ENCODE results near the gene CPE.

Gene CPE

GRCh38 chr4:165367040-165367439 lies 11.8 kb upstream of the CPE start:
- DNase-seq (ENCODE audit: low spot score) = no peak

DNA sequence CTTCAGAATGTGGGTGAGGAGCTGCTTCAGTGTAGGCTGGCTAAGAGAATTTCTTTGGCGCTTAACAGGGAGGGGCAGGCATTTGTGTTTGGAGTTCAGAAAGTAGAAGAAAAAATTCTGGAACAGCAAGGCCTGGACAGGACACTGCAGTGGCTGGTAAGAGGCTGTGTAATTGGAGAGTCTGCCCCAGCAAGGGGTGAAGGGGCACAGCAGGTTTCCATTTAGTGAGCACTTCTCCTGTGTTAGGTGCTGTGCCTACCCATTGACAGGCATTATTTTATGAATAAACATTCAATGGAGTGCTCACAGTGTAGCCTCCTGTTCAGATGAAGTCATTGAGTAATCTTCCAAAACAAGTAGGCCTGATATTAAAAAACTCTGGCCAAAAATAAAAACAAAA lies 10.7 kb upstream of the CPE start:
- peak; percentile 30 for DNase-seq (ENCODE audit: low spot score)

DNA sequence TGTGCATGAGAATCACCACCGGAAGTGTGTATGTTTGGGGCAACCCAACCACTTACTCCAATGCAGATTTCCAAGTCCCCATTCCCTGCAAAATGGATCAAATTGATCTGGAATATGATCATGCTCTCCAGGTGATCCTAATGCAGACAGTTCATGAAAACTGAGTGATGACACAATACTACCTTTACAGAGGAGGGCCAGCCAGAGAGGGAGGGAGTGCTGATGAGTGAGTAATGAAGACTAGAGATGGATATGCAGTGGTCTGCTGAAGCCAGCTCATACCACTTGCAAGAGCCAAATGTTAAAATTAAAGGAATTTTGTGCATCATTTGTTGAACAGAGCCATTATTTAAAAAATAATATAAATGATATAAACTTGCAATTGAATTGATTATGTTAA lies 10.2 kb upstream of the CPE start:
- no peak for DNase-seq (ENCODE audit: low spot score)

- DNase-seq (ENCODE audit: low spot score) = no peak
Measured at GRCh38 chr4:165369522-165369921, 9.3 kb upstream of the CPE start.

DNA sequence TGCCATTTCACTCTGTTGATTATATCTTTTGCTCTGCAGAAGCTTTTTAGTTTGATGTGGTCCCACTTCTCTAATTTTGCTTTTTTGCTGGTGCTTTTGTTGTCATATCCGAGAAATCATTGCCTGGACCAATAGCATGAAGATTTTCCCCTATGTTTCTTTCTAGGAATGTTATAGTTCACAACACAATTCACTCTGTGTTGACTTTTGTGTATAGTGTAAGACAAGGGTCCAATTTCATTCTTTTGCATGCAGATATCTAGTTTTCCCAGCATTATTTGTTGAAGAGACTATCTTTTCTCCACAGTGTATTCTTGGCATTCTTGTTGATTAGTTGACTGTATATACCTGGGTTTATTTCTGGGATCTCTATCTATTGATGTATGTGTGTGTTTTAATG lies 8.3 kb upstream of the CPE start:
- no peak for DNase-seq (ENCODE audit: low spot score)

- no peak for DNase-seq (ENCODE audit: low spot score)
Measured at GRCh38 chr4:165375465-165375864, 3.3 kb upstream of the CPE start.

DNA sequence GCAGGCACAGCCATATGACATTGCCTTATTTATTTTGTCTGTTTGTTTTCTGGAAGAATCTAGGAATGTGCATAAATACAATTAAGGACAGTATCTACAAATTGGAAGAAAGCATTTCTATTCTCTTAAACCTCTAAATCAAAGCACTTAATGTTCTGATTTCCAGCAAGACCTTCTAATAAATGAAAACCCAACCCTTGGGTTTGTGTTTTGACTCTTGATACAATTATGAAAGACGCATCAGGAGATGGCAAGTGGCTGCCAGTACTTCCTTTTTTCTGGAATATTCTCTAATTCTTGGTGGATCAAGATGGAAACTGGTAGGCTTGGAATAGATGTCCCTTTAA lies 437 bp upstream of the CPE start:
- DNase-seq (ENCODE audit: low spot score) = no peak

DNA sequence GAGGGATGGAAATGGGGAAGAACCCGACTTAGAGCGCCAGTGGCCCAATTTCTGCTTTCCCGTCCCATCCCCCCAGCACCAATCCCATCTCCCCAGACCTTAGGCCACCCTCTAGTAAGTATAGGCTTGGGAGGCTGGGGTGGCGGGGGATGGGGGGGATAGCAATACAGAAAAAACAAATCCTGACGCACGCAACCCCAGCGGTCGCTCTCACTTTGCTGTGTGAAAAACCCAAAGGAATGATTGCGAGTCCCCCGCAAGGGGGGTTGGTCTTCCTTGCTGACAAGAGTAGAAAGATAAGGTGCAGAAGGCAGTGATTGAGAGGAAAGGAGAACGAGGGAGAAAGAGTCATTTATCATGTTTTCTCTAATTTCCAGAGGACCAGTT lies 863 bp downstream of the CPE start:
- DNase-seq (ENCODE audit: low spot score) = peak; percentile 50

DNA sequence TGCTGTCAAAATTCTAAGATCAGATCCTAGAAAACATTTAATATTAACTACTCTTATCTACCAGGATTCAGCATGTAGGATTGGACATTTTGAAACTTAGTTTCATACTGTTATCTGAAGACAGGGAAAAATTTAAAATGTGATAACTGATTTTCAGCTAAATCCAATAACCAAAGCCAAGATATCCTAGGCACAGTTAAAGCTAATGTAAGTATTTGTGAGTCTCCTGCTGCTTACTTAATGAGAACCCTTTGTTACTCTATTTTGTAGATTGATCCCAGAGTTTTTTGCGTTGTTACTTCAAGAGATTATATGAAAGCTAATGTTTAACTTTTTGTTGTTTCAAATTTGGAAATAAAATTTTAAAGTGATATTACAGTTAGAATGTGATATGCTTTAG lies 2.0 kb downstream of the CPE start:
- DNase-seq (ENCODE audit: low spot score) = no peak

GRCh38 chr4:165381821-165382373 lies 3.1 kb downstream of the CPE start:
- DNase-seq (ENCODE audit: low spot score) = no peak

DNA sequence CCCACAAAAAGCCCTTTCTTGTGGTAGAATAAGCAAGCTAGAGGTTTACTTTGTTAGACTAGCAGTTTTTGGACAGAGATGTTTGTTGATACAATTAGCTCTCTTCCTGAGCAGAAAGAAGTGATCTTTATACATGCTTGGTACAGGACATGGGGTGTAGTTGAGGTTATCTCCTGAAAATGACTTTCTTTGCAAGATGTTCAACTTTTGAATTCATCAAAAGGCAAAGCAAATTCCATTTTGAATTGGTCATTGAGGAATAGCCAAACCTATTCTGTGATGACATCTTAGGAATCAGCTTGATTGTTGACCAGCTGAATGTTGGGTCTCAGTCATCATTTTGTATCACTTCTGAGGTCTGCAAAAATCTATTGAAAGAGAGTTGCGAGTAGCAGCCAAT lies 3.8 kb downstream of the CPE start:
- no peak for DNase-seq (ENCODE audit: low spot score)

DNA sequence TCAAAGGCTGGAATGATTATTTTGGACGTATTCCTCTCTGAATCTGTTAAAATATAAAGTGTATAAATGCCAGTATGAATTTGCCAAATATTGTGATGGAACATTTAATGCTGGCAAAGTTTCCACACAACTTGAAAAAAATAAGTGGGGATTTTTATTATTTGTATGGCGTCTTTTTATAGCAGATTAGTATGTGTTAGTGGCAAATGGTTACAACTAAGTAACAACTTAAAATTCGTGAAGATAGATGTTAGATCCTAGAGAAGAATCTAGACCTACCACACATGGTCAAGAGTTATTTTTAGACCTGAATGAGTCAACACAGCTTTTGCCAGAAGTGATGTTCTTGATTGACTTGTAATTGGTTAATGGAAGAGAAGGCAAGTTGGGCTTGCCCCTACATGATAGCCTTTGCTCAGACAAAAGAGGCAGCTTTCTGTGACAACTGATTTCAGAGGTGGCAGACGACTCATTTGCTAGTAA lies 4.8 kb downstream of the CPE start:
- no peak for DNase-seq (ENCODE audit: low spot score)

DNA sequence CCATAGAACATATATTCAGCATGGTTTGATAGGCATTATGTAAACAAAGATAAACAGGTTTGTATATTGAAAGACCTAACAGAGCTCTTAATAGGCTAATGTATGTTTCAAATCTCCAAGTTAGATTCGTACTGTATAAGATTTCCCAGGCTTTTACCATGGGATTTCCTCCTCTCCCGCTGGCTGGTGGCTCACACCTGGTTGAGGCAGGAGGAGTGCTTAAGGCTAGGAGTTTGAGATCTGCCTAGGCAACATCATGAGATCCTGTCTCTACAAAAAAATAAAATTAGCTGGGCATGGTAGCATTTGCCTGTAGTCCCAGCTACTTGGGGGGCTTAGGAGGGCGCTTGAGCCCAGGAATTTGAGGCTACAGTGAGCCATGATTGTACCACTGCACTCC lies 5.4 kb downstream of the CPE start:
- DNase-seq (ENCODE audit: low spot score) = no peak

- no peak for DNase-seq (ENCODE audit: low spot score)
Measured at GRCh38 chr4:165384598-165384997, 5.8 kb downstream of the CPE start.

GRCh38 chr4:165385126-165385525 lies 6.3 kb downstream of the CPE start:
- DNase-seq (ENCODE audit: low spot score) = no peak

GRCh38 chr4:165386328-165386727 lies 7.5 kb downstream of the CPE start:
- DNase-seq (ENCODE audit: low spot score) = no peak

GRCh38 chr4:165388756-165389155 lies 9.9 kb downstream of the CPE start:
- DNase-seq (ENCODE audit: low spot score) = no peak

DNA sequence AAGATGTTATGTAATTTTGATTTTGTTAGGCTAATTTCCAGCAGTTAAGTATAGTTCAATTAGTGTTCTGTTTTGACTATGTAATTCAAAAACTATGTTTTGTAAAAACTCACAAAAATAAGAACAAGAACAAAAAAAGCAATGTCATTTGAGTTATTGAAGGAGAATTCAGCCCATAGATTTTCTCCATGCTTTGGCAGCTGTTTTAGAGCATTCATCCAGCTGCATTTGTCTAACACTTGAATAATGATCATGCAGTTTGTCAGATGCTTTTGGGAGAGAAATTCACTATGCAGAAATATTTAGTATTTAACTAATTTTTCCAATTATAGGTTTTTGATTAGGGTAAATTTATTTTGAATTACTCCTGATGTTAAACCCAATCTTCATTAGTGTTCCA lies 14.2 kb downstream of the CPE start:
- no peak for DNase-seq (ENCODE audit: low spot score)

GRCh38 chr4:165393704-165394103 lies 14.9 kb downstream of the CPE start:
- DNase-seq (ENCODE audit: low spot score) = no peak

DNA sequence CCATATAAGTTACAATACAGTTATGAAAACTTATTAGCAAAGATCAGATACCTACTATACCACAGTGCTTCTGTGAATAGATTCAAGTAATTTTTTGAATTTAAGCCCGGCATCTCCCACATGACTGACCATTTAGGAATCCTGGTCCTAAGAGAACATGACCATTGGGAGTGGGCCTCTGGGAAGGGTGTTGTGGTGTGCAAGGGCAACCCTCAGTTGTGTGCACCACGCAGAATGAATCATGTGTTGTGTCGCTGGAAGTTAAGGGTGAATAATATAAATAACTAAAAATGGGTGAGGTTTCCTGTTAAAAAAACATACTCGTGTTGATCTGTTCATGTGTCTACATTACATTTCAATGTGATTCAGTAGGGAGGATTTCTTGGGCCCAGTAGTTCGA lies 15.5 kb downstream of the CPE start:
- no peak for DNase-seq (ENCODE audit: low spot score)

GRCh38 chr4:165398570-165398969 lies 19.8 kb downstream of the CPE start:
- DNase-seq (ENCODE audit: low spot score) = peak; percentile 85

DNA sequence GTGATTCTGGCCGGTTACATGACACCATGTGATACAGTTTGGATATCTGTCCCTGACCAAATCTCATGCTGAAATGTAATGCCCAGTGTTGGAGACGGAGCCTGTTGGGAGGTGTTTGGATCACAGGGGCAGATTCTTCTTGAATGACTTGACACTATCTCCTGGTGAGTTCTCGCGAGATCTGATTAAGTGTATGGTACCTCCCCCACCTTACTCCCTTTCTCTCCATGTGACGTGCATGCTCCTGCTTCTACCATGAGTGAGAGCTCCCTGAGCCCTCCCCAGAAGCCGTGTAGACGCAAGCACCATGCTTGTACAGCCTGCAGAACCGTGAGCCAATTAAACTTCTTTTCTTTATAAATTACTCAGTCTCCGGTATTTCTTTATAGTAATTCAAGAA lies 23.6 kb downstream of the CPE start:
- DNase-seq (ENCODE audit: low spot score) = no peak

GRCh38 chr4:165403048-165403447 lies 24.2 kb downstream of the CPE start:
- no peak for DNase-seq (ENCODE audit: low spot score)

GRCh38 chr4:165403637-165404036 lies 24.8 kb downstream of the CPE start:
- DNase-seq (ENCODE audit: low spot score) = no peak

DNA sequence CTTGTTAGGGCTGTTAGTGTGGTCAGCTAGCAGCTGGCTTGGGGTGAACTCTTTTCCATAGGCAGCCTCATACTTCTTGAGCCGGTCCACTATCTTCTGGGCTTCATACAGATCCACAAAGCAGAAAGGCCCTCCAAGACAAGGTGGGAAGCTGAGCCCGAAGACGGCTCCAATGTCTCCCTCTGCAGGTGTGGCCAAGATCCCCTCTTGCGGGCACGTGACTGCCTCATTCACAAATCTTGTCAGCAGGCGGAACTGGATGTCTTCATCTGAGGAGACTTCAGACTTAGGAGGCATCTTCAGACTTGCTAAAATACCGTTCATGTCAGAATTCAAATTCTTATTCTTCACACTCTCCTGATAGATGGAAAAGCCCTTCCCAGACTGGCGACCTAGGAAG lies 25.3 kb downstream of the CPE start:
- no peak for DNase-seq (ENCODE audit: low spot score)

Measured in D341Med (cell line).